Measurements from ENCODE around the gene MYO1D.

The MYO1D gene

DNA sequence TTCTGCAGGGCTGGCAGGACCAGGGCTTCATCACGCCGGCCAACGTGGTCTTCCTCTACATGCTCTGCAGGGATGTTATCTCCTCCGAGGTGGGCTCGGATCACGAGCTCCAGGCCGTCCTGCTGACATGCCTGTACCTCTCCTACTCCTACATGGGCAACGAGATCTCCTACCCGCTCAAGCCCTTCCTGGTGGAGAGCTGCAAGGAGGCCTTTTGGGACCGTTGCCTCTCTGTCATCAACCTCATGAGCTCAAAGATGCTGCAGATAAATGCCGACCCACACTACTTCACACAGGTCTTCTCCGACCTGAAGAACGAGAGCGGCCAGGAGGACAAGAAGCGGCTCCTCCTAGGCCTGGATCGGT, 388.8 kb downstream of the MYO1D start:
- H3K36me3 Mint-ChIP-seq: peaks cover 4% of the 10 kb centered on the region
- H3K27ac Mint-ChIP-seq: peak overlapping the region; percentile 83
- no peaks in the 10 kb centered on the region for H3K27me3 Mint-ChIP-seq
- H3K4me3 Mint-ChIP-seq: peak overlapping the region; percentile 91
- H3K9me3 Mint-ChIP-seq (ENCODE audit: low read depth): no peaks in the 10 kb centered on the region
- peaks cover 67% of the 10 kb centered on the region for H3K4me1 Mint-ChIP-seq (ENCODE audit: low read depth)

DNA sequence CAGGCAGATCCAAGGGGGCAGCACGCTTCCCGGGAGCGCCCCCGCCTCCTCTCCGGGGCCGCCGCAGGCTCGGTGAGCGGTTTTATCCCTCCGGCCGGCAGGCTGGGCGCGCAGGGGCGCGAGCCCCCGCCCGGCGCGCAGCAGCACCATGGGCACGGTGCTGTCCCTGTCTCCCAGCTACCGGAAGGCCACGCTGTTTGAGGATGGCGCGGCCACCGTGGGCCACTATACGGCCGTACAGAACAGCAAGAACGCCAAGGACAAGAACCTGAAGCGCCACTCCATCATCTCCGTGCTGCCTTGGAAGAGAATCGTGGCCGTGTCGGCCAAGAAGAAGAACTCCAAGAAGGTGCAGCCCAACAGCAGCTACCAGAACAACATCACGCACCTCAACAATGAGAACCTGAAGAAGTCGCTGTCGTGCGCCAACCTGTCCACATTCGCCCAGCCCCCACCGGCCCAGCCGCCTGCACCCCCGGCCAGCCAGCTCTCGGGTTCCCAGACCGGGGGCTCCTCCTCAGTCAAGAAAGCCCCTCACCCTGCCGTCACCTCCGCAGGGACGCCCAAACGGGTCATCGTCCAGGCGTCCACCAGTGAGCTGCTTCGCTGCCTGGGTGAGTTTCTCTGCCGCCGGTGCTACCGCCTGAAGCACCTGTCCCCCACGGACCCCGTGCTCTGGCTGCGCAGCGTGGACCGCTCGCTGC, 389.3 kb downstream of the MYO1D start:
- no peaks in the 10 kb centered on the region for H3K9me3 Mint-ChIP-seq (ENCODE audit: low read depth)
- peak overlapping the region; percentile 83 for H3K27ac Mint-ChIP-seq
- H3K36me3 Mint-ChIP-seq: peaks cover 4% of the 10 kb centered on the region
- H3K4me1 Mint-ChIP-seq (ENCODE audit: low read depth): peaks cover 61% of the 10 kb centered on the region
- no peaks in the 10 kb centered on the region for H3K27me3 Mint-ChIP-seq
- peak overlapping the region; percentile 91 for H3K4me3 Mint-ChIP-seq

DNA sequence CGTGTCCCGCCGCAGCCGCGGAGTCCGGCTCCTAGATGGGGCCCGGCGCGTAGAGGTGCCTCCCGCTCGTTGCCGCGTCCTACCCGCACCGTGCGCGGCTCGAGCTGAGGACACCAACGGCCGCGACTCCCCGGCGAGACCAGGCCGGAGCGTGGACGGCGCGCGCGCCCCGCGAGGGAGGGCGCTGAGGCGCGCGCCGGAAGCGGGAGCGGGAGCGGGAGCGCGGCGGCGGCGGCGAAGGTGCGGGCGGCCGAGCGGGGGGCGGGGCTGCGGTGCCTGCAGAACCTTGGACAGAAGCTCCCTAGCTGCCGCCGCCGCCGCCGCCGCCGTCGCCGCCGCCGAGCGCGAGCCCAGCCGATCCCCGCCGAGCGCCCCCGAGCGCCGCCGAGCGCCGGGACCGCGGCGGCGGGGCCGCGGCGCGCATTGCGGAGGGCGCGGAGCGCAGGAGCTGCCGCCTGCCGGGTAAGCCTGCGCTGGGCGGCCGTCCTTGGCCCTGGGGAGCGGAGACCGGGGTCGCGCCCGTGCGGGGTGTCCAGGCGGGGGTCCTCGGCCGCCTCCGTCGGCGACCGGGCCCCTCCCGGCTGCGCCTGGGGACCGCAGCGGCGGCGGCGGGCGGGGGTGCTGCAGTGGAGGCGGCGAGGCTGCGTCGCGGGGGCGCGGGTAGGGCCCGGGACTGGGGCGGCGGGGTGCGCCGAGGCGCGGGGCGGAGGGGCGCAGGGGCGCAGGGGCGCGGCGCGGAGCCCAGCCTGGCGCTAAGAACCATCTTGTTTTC, 390.0 kb downstream of the MYO1D start, which contains the start of gene CDK5R1:
CDK5R1 (plus strand) TSS at position 293 of the 772 bp plus-strand sequence. CDS start 628 bp downstream, outside the sequence.
- no peaks in the 10 kb centered on the region for H3K9me3 Mint-ChIP-seq (ENCODE audit: low read depth)
- no peaks in the 10 kb centered on the region for H3K27me3 Mint-ChIP-seq
- H3K27ac Mint-ChIP-seq: peak within 1 kb of the TSS; percentile 83
- H3K4me3 Mint-ChIP-seq: peak within 1 kb of the TSS; percentile 91
- H3K4me1 Mint-ChIP-seq (ENCODE audit: low read depth): peaks cover 54% of the 10 kb centered on the region
- peaks cover 4% of the 10 kb centered on the region for H3K36me3 Mint-ChIP-seq

DNA sequence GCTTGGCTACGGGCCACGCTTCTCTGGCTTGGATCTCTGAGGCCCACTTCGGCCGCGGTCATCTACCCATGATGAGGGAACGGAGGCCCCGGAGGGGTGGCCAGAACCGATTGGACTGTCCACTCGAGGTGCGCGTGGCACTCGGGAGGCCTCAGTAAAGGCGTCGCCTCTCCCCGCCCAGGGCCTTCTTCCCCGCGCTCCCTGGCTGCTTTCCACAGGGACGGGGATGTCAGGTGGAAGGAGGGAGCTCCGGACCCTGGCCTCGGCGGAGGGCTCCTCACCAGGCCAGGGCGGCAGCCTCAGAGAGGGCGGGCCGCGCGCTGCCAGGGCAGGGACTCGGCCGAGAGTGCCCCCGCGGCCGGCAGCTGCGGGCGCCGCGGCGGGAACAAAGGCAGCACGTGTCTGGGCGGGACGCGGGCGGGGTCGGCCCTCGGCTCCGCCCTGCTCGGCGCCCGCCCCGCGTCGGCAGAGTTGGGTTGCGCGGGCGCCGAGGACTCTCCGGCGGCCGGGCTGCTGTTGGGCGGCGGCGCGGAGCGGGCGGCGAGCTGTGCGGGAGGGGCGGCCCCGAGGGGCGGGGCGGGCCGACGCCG, 390.7 kb downstream of the MYO1D start:
- H3K9me3 Mint-ChIP-seq (ENCODE audit: low read depth): no peaks in the 10 kb centered on the region
- peaks cover 4% of the 10 kb centered on the region for H3K36me3 Mint-ChIP-seq

DNA sequence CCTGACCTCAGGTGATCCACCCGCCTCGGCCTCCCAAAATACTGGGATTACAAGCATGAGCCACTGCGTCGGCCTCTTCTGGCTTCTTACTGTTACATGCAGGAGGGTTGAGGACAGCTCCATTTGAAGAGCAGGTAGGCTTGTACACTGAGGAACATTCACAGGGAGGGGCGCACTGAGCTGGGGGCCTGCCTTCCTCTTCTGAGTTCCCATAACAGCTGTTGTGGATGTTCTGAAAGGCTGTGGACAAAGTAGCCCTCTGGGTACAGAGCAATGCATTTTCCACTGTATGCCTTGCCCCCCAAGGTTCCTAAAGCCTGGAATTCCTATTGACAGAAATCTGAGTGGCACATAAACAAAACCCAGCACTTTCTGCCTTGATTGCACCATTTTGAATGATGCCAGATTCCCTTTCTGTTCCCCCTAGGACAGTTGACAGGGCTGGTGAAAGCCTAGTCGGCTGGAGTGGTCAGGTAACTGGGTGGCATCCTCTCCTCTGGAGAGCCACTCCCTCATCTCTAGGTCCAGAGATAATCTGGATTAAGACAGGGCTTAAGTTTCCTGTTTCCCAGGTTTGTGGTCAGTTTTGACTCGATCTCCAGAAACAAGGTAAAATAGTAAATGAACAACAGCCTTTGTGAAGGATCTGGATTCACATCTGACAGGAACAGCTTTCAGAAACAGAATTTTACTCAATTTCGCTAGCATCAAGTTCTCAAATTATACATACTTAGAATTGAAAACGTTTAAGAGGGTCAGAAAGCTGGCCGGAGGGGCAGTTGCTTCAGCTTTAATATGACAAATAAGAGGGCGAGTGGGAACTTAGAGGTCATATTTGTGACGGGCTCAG, 391.4 kb downstream of the MYO1D start:
- peaks cover 4% of the 10 kb centered on the region for H3K36me3 Mint-ChIP-seq
- H3K9me3 Mint-ChIP-seq (ENCODE audit: low read depth): no peaks in the 10 kb centered on the region
- H3K27ac Mint-ChIP-seq: peak overlapping the region; percentile 70
- H3K27me3 Mint-ChIP-seq: no peaks in the 10 kb centered on the region
- H3K4me1 Mint-ChIP-seq (ENCODE audit: low read depth): peaks cover 40% of the 10 kb centered on the region
- peak overlapping the region; percentile 77 for H3K4me3 Mint-ChIP-seq

More for the DNA sequence above, 390.7 kb downstream of the MYO1D start:
- Mint-ChIP-seq H3K27me3 (no peaks in the 10 kb centered on the region), H3K27ac (peak overlapping the region; percentile 70), H3K4me1 (ENCODE audit: low read depth) (peaks cover 47% of the 10 kb centered on the region), H3K4me3 (peak overlapping the region; percentile 77)

DNA sequence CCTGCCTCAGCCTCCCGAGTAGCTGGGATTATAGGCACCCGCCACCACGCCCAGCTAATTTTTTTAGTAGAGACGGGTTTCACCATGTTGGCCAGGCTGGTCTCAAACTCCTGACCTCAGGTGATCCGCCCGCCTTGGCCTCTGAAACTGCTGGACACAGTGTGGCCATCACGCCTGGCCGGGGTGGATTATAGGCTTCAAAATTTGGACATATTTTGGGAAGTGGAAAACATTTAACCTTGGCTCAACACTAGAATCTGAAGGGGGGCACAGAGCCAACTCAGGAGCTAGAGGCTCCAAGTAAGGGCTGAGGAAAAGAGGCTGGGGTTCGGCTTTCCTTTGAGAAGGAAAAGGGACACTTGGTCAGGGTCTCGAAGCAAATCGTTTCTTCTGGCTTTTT, 392.3 kb downstream of the MYO1D start:
- Mint-ChIP-seq H3K36me3 (peaks cover 3% of the 10 kb centered on the region), H3K4me1 (ENCODE audit: low read depth) (peaks cover 33% of the 10 kb centered on the region), H3K9me3 (ENCODE audit: low read depth) (no peaks in the 10 kb centered on the region), H3K4me3 (peak overlapping the region; percentile 12), H3K27me3 (no peaks in the 10 kb centered on the region), H3K27ac (peak overlapping the region; percentile 38)

DNA sequence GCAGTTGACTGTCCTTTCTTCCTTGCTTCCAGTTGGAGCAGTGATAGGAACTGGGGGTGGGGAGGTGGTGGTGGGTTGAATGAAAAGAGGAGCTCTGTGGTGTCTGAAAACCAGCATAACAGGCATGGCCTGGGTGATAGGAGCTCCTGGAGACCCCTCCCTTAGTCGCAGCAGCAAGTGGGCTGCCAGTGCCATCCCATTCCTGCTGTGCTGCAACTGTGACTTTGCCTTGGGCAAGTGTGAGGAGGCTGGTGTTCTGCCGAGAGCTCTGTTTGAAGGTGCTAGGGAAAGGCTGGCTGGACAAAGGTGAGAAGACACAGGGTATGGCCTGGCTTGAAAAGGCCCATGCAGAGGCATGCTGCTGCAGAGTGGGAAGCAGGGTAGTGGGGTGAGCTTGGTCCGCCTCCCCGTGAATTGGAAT, 392.9 kb downstream of the MYO1D start:
- H3K36me3 Mint-ChIP-seq: peaks cover 2% of the 10 kb centered on the region
- H3K4me1 Mint-ChIP-seq (ENCODE audit: low read depth): peaks cover 27% of the 10 kb centered on the region
- H3K4me3 Mint-ChIP-seq: peak overlapping the region; percentile 56
- no peaks in the 10 kb centered on the region for H3K27me3 Mint-ChIP-seq
- H3K9me3 Mint-ChIP-seq (ENCODE audit: low read depth): no peaks in the 10 kb centered on the region
- peak overlapping the region; percentile 81 for H3K27ac Mint-ChIP-seq

DNA sequence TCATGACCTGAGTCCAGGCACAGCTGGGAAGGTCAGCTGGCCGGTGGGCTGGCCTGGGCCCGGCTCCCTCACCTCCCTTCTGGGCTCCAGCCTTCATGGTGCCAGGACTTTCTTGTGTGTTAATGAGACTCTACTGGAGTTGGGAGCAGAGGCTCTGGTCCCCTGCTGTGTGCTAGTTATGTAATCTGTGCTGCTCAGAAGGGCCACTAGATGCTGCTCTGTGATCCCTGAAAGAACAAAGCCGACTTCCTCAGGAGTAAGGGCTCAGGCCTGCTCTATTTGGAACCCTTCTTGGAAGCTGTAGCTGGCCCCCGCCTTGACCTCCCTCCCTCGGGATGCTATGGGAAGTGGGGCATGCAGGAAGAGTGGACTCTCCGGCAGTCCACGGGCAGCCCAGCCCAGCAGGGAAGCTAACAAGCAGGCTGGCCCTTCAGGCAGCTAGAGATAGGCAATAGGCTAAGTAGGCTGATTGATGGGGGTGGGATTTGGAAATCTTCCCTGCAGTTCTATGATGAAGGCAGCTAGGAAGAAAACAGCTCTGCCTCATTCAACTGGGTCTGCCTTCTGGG, 393.4 kb downstream of the MYO1D start:
- Mint-ChIP-seq H3K4me3 (no peak overlapping the region), H3K36me3 (peaks cover 2% of the 10 kb centered on the region), H3K9me3 (ENCODE audit: low read depth) (no peaks in the 10 kb centered on the region), H3K4me1 (ENCODE audit: low read depth) (peaks cover 22% of the 10 kb centered on the region), H3K27ac (peak overlapping the region; percentile 61), H3K27me3 (no peaks in the 10 kb centered on the region)

DNA sequence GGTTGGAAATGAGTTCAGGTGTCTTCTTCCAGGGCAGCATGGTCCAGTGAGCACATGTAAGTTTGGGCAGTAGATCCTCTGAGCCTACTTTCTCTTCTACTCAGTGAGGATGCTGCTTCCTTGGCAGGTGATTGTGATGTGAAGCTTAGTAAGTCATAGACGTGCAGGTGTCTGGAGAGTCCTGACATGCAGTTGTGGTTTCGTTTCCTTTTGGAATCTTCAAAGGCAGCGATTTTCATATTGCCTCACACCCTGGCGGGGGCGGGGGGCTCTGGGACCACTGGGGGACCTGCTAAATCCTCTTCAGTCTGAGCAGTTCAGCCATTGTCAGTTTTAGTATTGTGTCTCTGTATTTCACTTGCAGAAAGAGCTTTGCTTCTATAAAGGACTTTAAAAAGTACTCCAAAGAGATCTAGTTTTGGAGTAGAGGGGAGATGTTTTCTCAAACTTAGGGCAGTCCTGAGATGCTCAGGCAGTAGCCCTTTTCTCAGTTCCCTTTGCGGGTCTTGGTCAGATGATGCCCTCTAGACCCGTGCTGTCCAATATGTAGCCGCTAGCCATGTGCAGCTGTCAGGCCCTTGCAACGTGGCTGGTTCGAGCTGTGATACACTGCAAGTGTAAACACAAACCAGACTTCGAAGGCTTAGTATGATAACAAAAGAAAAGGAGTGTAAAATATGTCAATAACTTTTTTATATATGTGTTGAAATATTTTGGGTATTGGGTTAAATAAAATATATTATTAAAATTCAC, 394.2 kb downstream of the MYO1D start:
- Mint-ChIP-seq H3K27ac (peak overlapping the region; percentile 59), H3K4me3 (no peak overlapping the region), H3K36me3 (peaks cover 2% of the 10 kb centered on the region), H3K4me1 (ENCODE audit: low read depth) (peaks cover 15% of the 10 kb centered on the region), H3K9me3 (ENCODE audit: low read depth) (no peaks in the 10 kb centered on the region), H3K27me3 (no peaks in the 10 kb centered on the region)

DNA sequence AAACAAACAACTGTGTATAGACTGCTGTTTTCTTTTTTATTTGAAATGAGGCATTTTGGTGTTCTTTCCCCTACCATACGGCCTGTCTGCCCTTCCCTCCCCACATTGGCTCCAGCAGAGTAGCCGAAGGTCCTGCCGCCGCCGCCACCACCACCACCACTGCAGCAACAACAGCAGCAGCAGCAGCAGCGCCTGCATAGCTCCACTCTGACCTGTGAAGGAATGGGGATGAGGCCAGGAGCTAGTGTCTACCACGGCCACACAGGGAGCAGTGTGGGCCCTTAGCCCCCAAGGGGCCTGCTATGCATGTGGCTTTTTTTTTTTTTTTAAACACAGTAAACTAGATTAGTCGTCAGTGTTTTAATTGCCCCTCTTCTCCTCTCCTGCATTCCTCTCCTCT, 395.7 kb downstream of the MYO1D start:
- Mint-ChIP-seq H3K36me3 (peaks cover 3% of the 10 kb centered on the region), H3K27ac (no peak overlapping the region), H3K27me3 (no peaks in the 10 kb centered on the region), H3K9me3 (ENCODE audit: low read depth) (no peaks in the 10 kb centered on the region), H3K4me3 (no peak overlapping the region), H3K4me1 (ENCODE audit: low read depth) (peaks cover 12% of the 10 kb centered on the region)

DNA sequence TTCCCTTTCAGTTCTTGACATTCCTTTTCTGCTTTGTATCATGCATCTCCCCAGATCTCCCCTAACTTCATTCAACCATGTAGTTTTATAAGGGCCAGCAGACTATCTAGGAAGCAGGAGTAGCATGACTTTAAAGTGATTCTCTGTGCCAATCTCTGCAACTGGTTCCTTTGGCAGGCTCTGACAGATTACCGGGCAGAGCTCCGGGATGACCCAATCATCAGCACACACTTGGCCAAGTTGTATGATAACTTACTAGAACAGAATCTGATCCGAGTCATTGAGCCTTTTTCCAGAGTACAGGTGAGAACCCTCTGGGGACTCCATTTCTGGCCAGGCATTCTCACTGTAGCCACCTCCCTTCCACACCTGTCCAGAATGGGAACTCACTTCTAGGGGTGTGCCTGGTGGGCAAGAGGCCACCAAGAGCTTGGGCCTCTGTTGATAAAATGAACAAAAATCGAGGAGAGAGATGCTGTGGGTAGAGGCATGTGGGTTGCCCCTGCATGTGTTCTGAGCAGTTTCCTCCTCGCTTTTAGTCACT, 397.8 kb downstream of the MYO1D start:
- H3K27ac Mint-ChIP-seq: peak overlapping the region; percentile 35

DNA sequence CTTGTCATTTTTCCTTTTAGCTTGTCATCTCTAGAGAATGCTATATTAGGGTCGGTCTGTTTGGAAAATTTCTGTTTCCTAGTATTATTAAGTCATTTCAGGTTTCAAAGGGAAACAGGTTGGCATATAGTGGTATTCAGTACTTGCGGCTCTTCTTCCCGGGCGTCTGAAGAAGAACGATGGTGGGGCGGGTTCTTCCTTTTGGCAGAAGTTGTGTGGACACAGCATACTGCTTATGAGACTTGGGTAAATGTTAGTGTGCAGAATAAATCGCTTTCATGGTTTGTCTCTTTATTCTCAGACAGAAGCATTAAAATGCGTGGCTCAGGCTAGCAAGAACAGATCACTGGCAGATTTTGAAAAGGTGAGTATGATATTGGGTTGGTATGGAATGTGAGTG, 399.7 kb downstream of the MYO1D start:
- Mint-ChIP-seq H3K4me1 (ENCODE audit: low read depth) (peaks cover 2% of the 10 kb centered on the region), H3K4me3 (no peak overlapping the region), H3K27me3 (no peaks in the 10 kb centered on the region), H3K9me3 (ENCODE audit: low read depth) (no peaks in the 10 kb centered on the region), H3K27ac (no peak overlapping the region), H3K36me3 (peaks cover 7% of the 10 kb centered on the region)

More for the DNA sequence above, 397.8 kb downstream of the MYO1D start:
- Mint-ChIP-seq H3K36me3 (peaks cover 7% of the 10 kb centered on the region), H3K27me3 (no peaks in the 10 kb centered on the region), H3K9me3 (ENCODE audit: low read depth) (no peaks in the 10 kb centered on the region), H3K4me1 (ENCODE audit: low read depth) (peaks cover 7% of the 10 kb centered on the region), H3K4me3 (no peak overlapping the region)

DNA sequence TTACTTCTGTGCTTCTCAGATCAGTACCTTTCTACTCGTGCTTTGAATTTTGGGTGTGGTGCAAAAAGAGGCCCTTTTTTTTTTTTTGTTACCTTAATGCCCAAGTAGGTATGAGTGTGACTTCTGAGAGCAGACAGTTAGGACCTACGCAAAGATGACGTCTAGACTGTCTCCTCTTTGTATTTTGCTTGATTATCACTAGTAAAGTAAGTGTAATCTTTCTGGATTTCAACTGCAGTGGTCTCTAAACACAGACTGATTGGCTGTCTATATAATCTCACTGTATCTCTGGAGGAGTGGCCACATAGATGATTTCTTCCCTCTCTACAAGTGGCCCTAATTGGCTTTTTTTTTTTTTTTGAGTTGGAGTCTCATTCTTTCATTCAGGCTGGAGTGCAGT, 401.7 kb downstream of the MYO1D start:
- Mint-ChIP-seq H3K27ac (no peak overlapping the region), H3K9me3 (ENCODE audit: low read depth) (no peaks in the 10 kb centered on the region), H3K36me3 (peaks cover 9% of the 10 kb centered on the region), H3K27me3 (no peaks in the 10 kb centered on the region), H3K4me3 (no peak overlapping the region), H3K4me1 (ENCODE audit: low read depth) (peaks cover 2% of the 10 kb centered on the region)

Measured in activated naive CD8-positive, alpha-beta T cell (primary cell).